ENCODE measurements around the gene VWA3B.

Gene VWA3B

DNA sequence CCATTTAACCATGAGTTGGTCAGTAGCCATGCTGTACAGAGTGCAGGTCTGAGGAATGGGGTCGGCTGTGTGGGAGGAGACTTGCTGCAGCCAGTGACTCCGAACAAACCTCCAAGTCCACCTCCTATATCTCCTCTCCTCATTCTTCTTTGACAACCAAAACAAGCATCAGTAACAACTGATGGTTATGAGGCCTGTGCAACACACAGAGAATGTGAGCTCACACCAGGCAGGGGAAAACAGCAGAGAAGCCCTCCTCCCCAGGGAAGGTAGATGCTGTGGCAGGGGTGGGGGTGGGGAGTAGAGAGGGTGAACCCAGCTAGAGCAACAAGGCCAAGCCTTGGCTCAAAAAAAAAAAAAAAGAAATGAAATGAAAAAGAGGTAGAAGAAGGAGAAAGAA is 247.0 kb downstream of the VWA3B start:
- DNase-seq (ENCODE audit: low spot score), result no peak

DNA sequence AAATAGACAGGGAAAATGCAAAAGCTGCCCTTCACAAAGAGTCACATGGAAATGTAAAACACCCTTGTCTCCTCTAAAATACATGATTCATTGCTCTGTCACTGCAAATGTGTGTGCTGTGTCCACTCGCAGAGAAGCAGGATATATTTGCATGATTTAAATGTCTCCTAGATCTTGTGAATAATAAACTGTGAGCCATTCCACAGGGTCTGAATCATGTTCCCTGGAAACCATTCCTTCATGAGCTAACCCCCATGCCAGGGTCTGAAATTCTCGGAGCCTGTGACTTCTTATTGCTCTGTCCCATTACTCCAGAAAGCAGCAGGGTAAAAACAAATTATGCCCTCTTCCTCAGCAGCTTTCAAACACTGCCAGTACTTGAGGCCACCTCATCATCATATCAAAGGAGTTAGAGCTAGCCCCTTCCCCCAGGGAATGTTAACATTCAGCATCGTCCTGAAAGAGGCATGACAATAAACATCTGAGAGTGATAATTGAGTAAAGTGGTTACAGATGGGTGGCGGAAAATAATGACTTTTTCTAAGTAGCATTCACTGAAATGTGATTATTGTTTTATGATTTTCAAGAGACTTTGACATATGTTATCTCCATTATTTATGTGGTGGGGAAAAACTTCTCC is 247.6 kb downstream of the VWA3B start:
- DNase-seq (ENCODE audit: low spot score), result peak; percentile 95

DNA sequence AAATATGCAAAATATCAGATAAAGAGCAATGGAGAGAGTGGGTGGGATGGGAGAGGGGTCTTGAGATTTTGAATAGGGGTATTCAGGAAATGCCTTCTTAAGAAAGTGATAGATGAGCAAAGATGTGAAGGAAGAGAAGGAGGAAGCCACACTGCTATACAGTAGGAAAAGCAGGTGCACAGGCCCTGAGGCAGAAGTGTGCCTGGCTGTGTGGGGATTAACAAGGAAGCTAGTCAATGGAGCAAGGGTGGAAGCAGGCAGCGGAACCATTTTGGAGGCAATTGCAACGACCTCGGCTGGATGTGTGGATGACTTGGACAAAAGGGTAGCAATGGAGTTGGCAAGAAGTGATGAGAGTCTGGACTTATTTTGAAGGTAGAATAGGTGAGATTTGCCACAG is 248.3 kb downstream of the VWA3B start:
- no peak for DNase-seq (ENCODE audit: low spot score)

DNA sequence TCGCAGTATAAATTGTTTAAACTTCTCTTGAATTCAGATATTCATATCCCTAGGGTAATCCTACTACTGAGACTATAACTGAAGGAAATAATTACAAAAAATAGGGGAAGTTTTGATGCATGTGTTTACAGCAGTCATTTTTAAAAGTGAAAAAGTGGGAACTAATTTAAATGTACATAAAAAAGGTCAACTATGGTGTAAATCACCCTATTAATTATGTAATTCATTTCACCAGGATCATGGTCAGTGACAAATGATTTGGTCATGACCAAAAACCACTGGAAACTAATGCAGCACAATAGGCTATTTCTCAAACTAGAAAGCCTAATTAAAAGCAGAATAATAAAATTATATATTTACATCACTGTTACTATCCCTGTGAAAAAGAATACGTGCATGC is 254.3 kb downstream of the VWA3B start:
- no peak for DNase-seq (ENCODE audit: low spot score)

DNA sequence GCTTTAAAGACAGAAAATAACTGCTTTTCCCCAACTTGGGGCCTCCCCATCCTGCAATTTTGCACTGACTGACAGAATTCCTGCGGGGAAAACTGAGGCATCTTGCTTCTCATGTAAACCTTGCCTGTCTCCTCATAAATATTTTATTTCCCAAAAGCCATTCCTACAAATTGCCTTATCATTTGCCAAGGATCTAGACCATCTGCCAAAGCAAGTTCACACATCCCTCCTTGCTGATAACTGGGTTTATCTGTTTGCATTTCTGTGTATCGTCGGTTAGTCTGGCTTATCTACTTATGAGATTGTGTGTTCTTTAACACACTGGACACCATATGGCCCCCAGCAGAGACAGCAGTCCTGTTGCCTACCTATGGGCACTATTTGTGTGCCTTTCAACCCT is 256.3 kb downstream of the VWA3B start:
- DNase-seq (ENCODE audit: low spot score), result no peak

DNA sequence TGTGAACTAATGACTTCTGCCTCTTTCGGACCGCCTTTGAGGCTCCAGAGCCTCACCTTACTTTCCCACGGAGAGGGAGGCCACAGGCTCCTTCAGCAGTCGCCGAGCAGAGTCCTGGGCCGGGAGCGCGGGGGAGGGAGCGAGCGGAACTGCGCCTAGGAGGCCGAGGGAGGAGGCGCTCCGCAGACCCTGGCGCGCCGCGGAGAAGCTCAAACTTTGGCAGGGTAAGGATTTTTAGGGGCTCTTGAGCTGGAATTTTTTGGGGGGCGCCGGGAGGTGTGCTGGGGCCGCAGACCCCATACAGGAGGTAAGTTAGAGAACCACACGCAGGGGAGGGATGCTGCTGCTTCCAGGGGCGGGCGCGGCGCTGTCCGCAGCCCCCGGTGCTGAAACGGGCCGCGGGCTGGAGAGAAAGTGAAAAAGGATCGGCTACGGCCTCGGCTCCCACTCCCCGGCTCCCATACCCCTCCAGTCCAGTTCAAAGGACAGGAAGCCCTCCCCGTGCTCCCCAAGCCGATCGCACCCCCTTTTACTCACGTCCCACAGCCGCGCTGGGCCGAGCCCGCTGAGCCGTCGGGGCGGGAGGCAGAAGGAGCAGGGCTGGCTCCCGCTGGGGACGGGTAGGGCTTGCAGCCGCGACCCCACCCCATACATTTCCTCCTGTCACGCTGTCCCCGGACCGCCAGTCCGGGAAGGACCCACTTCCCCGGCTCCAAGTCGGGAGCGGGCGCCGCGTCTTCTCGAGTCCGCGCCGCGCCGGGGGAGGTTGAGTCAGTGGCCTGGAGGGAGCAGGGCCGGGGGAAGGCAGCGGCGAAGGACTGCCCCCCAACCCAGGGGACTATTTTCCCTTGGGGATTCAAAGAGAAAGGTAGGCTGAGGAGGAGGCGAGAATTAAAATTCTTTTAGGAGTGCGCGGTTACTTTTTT is 259.6 kb downstream of the VWA3B start, which contains the start of gene CNGA3:
CNGA3 (plus strand) TSS at position 146 of the 926 bp plus-strand sequence. CDS start 23,520 bp downstream, outside the sequence.
- no peak for DNase-seq (ENCODE audit: low spot score)

DNA sequence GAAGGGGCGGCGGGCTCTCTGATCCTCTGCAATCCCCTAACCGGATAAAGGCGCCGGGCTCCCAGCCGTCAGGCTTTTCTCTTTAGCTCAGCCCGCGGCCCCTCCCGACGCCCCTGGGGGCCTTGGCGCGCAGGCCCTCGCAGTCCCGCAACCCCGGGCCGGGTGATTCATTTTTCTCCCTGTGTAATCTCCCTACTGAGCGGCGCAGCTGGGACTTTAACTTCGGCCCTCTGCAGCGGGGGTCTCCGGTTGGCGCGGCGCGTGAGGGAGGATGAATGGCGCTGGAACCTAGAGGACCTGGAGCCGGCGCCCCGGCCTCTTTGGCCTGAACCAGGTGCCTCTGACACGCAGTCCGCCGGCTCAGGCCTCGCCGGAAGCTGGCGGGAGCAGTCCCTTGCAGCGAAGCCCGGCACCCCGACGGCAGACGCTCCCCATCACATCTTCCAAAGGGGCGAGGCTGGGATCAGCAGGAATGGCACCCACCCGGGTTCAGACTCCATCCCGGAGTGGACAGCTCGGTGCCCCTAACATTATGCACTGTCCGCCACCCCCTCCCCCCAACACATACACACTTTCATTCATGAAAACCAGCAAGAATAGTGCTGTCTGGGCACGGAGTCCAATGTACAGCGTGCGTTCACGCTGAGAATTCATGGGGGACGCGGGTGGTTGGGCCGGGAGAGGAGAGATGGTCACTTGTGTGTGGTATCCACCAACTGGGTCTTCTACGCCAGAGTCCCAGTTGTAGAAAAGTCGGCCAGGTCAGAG is 260.5 kb downstream of the VWA3B start:
- DNase-seq (ENCODE audit: low spot score), result no peak

DNA sequence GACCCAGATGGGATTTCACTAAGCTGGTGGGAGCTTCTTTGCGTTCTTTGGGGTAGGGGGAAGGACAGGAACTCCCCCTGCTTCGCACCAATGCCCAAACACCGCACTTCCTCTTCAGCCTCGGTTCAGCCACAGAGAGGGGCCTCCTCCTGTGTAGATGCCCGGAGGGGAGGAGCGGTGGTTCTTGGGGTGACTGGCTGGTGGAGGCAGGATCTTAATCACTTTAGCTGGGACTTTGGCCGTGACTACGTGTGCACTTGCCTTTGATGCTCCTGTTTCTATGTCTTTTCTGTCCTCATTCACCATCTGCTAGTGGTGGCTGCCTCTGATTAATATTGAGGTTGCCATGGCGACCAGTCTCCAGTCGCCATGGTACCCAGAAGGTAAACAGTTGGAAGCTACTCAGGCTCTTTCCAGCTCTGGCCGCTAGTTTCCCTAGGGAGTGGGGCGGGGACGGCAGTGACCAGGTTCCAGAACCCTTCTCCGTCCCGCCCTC is 261.1 kb downstream of the VWA3B start:
- DNase-seq (ENCODE audit: low spot score), result no peak

DNA sequence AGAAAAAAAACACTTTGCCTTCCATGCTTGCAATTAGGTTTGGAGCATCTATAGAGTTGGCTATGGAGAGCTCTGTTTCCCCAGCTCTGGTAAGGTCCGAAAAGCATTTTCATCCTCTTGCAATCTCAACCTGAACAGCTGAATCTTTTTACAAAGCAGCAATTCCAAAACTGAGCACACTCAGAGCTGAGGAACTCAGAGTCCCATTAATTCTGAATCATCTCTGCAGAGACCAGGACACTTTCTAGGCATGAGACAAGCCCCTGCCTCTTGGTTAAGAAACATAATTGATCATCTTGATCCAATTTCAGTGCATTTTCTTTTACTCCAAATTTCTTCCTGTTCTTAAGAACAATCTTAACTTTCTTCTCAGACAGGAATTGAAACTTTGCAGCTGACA is 263.4 kb downstream of the VWA3B start:
- DNase-seq (ENCODE audit: low spot score), result no peak

DNA sequence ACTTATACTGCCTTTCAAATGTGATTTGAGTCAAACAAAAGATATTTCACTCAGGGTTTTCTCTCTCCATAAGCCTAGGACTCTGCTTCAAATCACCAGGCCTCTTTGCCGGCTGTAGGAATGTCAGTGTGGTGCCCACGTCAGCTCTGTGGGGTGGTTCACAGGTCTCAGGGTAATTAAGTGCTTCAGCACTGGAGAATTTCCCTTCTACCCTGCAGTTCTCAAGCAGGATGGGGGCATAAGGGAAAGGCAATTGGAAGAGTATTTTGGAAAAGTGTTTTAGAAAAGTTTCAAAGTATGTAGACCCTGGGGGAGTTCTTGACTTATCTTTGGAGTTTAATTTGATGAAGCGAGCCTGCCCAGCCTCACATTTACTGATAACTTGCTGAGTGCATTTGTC is 268.9 kb downstream of the VWA3B start:
- no peak for DNase-seq (ENCODE audit: low spot score)

DNA sequence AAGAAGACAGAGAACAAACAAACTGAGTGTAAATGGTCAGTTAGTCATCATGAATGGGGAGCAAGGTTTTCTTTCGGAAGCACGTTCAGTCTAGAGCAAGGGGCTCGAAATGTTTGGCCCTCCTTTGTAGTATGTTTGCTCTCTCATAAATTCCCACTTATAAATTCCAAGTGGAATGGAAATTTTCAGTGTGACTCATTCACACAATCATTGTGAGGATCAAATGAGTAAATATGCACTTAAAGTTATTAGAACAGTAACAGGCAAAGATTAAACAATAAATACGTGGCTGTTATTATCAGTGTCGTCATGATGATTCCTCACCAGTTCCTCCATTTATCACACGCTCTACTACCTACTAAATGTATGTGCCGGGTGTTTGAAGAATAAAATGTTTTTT is 269.8 kb downstream of the VWA3B start:
- DNase-seq (ENCODE audit: low spot score), result no peak

DNA sequence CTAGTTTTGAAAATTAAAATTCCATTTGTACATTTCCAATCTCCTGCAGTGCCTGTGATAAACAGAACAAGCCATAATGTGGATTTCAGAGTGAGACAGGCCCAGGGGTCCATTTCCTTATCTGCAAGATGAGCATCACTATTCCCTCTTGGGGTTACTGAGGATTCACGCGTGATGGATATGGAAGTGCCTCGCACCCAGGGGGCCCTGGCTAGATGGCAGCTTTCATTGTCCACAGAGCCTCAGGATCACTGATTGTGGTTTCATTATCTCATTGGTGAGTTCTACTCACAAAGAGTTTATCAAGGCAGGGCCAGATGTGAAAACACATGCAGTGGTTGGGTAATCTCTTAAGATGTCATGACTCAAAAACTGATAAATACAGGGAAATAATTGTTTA is 270.9 kb downstream of the VWA3B start:
- no peak for DNase-seq (ENCODE audit: low spot score)

DNA sequence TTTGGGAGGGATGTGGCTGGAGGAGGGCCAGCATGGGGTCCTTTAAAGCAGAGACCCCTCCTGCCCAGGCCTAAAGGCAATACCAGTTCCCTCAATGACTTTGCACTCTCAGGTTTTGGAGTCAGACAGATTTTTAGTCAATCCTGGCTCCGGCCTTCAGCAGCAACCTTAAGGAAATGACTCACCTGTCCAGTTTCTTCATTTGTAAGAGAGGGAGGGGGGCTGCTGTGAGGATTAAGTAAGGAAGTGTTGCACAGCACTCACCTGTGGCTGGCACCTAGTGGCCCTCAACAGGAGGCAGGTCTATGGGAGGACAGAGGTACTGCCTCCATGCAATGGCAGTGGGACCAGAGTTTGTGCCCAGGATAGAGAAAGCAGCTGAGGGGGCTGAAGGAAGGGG is 273.0 kb downstream of the VWA3B start:
- no peak for DNase-seq (ENCODE audit: low spot score)
